Fibroblast of skin of back (primary cell): ENCODE measurements around the gene RAB3GAP1.

Source experiments
- DNase-seq: peaks from one replicate; pipeline ENCODE4 v3.0.0-alpha.2; 2013

Gene RAB3GAP1

DNA sequence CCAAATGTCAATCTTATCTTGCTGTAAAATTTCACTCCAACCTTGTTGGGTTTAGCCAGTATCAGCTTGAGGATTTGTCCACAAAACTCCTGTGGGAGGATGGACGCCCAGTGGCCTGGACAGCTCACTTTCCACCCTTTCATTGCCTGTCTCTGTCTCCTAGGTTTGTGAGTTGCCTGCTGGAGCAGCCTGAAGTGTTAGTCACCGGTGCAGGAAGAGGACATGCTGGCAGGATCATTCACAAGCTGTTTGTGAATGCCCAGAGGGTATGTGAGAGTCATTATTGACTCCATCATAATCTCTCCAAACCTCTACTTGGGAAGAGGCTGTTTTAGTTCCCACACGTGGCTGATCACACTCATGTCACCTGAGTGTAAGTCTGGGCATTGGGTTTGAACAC, 112.3 kb downstream of the RAB3GAP1 start:
- DNase-seq = peak; percentile 73

- no peak for DNase-seq
These were observed 115.2 kb downstream of the RAB3GAP1 start for GRCh38 chr2:135167273-135167672.

GRCh38 chr2:135168204-135168856, 116.2 kb downstream of the RAB3GAP1 start:
- peak; percentile 14 for DNase-seq

- DNase-seq = no peak
These were observed 118.0 kb downstream of the RAB3GAP1 start for GRCh38 chr2:135169900-135170753.

GRCh38 chr2:135174049-135174809, 122.1 kb downstream of the RAB3GAP1 start:
- no peak for DNase-seq

DNA sequence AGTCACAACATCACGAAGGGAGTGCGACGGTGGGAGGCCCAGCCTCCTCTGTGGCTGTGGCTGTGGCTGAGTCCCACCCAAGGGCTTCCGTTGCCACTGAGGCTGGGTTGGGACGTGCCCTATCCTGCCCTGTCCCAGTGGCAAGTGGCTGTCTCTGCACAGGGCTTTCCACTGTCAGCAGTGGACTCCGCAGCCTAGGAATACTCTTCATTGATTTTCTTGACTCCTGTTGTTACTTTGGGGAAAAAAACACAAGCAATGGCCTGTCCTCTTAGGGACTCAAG, 122.7 kb downstream of the RAB3GAP1 start:
- DNase-seq = no peak

- DNase-seq = no peak
These were observed 123.1 kb downstream of the RAB3GAP1 start for GRCh38 chr2:135175177-135175576.

DNA sequence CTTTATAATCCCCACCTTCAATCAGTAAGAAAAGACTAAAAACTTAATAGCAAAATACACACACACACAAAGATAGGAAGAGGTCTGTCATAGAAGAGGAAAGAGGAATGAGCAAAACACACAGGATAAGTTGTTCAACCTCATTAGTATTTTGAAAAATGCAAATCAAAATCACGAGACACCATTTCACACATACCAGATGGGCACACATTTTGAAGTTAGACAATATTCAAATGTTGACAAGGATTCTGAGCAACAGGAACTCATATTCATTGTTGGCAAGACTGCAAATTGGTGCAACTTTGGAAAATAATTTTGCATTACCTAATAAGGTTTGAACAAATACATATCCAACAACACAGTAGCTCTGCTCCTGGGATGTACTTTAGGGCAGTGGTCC, 127.6 kb downstream of the RAB3GAP1 start:
- no peak for DNase-seq

GRCh38 chr2:135182190-135182589, 130.1 kb downstream of the RAB3GAP1 start:
- DNase-seq = no peak

GRCh38 chr2:135182601-135183000, 130.5 kb downstream of the RAB3GAP1 start:
- DNase-seq = no peak

DNA sequence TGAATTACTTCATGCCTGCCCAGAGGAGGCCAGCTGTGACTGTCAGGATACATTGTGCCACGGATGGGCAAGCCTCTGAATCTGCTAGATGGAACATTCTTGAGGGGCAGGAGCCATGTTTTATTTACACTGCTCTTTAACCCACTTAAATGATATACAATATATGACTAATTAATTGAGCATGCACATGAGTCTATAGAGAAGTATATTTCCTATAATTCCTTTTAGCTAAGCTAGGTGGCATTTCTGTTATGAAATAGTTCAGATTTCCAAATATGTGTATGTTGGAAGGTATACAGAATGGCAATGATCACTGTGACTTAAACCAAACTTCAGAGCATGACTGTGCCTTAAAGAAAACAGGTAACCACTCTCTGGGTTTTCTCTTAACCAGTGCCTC, 131.7 kb downstream of the RAB3GAP1 start:
- peak; percentile 29 for DNase-seq

DNA sequence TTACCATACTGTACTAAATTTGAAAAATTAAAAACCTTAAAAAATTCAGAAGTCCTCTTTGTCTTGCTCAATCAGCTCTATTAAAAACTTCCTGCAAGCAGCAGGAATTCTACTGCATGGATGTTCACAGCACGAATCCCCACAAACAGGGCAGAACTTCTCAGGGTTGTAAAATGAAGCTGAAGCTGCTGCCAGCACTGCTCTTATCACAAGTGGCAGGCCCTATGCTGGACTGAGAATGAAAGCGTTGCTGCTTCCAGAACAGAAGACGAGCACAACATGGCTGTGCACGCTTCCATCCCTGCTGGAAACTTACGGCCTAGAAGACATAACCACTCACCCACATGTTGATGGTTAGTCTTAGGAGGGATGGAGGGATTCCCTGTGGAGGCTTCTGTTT, 134.0 kb downstream of the RAB3GAP1 start:
- no peak for DNase-seq

GRCh38 chr2:135187270-135187669, 135.2 kb downstream of the RAB3GAP1 start:
- DNase-seq = no peak

- no peak for DNase-seq
These were observed 137.1 kb downstream of the RAB3GAP1 start for GRCh38 chr2:135189148-135189547.

- DNase-seq = peak; percentile 18
These were observed 138.7 kb downstream of the RAB3GAP1 start for GRCh38 chr2:135190799-135191198.

DNA sequence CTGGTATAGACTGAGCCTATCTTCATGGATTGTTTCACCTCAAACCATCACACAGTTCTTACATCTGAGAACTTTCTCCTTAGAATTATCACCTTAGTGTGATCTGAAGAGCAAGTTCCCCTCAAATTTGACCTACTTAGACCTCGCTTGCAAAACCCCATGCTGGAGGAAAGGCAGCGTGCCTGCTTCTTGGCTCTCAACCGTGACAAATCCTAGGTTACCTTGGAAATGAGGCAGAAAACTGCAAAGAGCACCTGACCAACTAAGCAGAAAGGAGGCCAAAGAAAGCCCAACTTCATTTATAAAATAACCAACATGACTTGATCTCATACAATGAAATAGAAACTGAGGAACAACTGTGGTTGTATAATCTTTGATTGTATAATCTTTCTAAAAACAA, 146.4 kb downstream of the RAB3GAP1 start:
- DNase-seq = no peak

DNA sequence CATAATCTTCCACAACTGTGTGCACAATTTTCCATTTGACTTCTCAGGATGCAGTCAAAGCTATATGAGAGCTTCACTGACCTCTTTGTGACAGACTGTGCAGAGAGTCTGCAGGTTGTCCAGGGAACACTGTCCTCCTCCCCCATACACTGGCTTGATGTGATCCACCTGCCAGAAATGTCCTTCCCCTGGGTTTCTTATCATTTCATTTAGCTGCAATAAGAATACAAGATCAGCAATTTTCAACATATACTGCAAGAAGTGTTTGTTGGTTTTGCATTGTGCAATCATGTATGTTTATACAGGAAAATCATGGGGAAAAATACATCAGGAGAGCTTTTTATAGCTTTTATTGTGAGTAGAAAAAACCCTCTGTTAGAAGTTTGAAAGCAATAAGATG, 150.7 kb downstream of the RAB3GAP1 start:
- DNase-seq = no peak

- no peak for DNase-seq
These were observed 151.9 kb downstream of the RAB3GAP1 start for GRCh38 chr2:135203944-135204343.

GRCh38 chr2:135208016-135208415, 155.9 kb downstream of the RAB3GAP1 start:
- DNase-seq = no peak

GRCh38 chr2:135212757-135213156, 160.7 kb downstream of the RAB3GAP1 start:
- no peak for DNase-seq

GRCh38 chr2:135218426-135218825, 166.3 kb downstream of the RAB3GAP1 start:
- no peak for DNase-seq

DNA sequence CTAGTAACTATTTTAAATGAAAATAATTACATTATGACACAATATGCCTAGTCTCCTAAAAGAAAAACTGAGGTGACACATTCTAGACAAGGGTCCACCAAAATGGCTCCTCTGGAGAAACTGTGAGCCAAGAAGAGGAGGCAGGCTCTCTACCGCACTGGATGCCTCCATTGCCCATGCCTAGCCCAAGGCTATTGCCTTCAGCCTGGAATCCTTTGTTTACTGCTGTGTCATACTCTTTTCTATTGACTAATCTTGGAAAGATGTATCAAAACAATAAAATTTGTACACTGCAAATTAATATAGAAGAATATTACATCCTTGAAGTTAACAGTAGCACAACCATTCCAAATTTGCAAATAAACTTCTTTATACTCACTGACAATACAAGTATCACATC, 167.1 kb downstream of the RAB3GAP1 start:
- no peak for DNase-seq
